LHCN-M2 (cell line): ENCODE data around the gene ASPRV1. TPM values are rescaled to one million over a fixed set of nuclear protein-coding genes. Genes with fewer than 3 reads are reported as not detected.

Source experiments
- total RNA-seq: library from RNA; depleted of rRNA; stranded (reverse); fragments of >200 nt; gene quantifications from 2 replicates; pipeline ENCODE4 v1.2.3, GENCODE V29; 2014; rRNA removed

The ASPRV1 gene
- total RNA-seq, 1 experiment from 2014 or later: 0.34 TPM

Other genes starting within 250 kb of the ASPRV1 start
- 29.0 and 33.6 TPM in 2 replicates for gene ANXA4, start 219.5 kb downstream of the ASPRV1 start, total RNA-seq
- 6.7 and 9.1 TPM in 2 replicates for gene GMCL1, start 132.0 kb downstream of the ASPRV1 start, total RNA-seq
- 88.6 and 93.7 TPM in 2 replicates for gene SNRNP27, start 67.7 kb downstream of the ASPRV1 start, total RNA-seq
- 0.83 and 1.8 TPM in 2 replicates for gene MXD1, start 46.5 kb downstream of the ASPRV1 start, total RNA-seq
- 39.0 and 49.7 TPM in 2 replicates for gene PCBP1, start 125.8 kb upstream of the ASPRV1 start, total RNA-seq
- 13.5 and 18.8 TPM in 2 replicates for gene C2orf42, start 229.4 kb upstream of the ASPRV1 start, total RNA-seq